B cell (primary cell): ENCODE measurements around the gene MYO10. TPM values are rescaled to one million over a fixed set of nuclear protein-coding genes. Genes with fewer than 3 reads are reported as not detected.

Experiments used
- ATAC-seq: fragments of 200-7000 bp; cut with Tn5 transposase; one replicate; pipeline ENCODE4 v1.10.0; 2021; ENCODE audit warnings: low read depth, mild to moderate bottlenecking, moderate number of reproducible peaks, moderate library complexity
- CTCF ChIA-PET: fragments of 350-600 bp; sonication (Branson Sonifier 250); formaldehyde crosslinking; loops from one replicate; lab custom pipeline; 2021; ENCODE audit warnings: antibody characterized with exemption, inconsistent platforms; lab: Charles Lee
- POLR2A ChIA-PET: fragments of 350-600 bp; sonication (Branson Sonifier 250); formaldehyde crosslinking; loops from one replicate; lab custom pipeline; 2021; ENCODE audit warnings: antibody characterized with exemption; lab: Charles Lee
- DNase-seq: peaks from one replicate; pipeline ENCODE4 v3.0.0; 2013
- H2AFZ ChIP-seq: 2 replicates; pipeline ENCODE4 v1.6.1; 2012; ENCODE audit warnings: mild to moderate bottlenecking, low read depth, low read length; ENCODE audit not compliant: insufficient read depth, poor library complexity, severe bottlenecking
- H3K27ac ChIP-seq, 2 donors: 1 replicate in 1 of 2; 2 replicates in 1 of 2; pipeline ENCODE4 v1.5.1; 2012 to 2013; ENCODE audit warnings: low read length in 2 of 2, mild to moderate bottlenecking in 2 of 2, moderate library complexity in 1 of 2
- H3K27me3 ChIP-seq, 4 experiments: fragments of 200-600 bp in 1 of 4; sonication (generic) in 1 of 4; replicated peaks in 1 of 4; 1 replicate in 2 of 4; 2 replicates in 2 of 4; pipeline versions ENCODE4 v1.6.1 to v1.7.0; 2013 to 2016; ENCODE audit warnings: low read length in 3 of 4, mild to moderate bottlenecking in 2 of 4, mixed read lengths in 1 of 4, moderate library complexity in 1 of 4; ENCODE audit not compliant: insufficient read depth in 4 of 4, control insufficient read depth in 3 of 4; ENCODE audit errors: control extremely low read depth in 1 of 4
- H3K36me3 ChIP-seq, 2 experiments: replicated peaks in 1 of 2; 1 replicate in 1 of 2; 2 replicates in 1 of 2; pipeline versions ENCODE4 v1.6.1 to v1.7.1; 2013; ENCODE audit warnings: low read length in 1 of 2; ENCODE audit not compliant: insufficient read depth in 2 of 2, control insufficient read depth in 1 of 2; ENCODE audit errors: control extremely low read depth in 1 of 2, extremely low read depth in 1 of 2
- H3K4me1 ChIP-seq, 2 donors: fragments of 200-600 bp in 1 of 2; sonication (generic) in 1 of 2; 1 replicate in 1 of 2; 2 replicates in 1 of 2; pipeline versions ENCODE4 v1.5.1 to v1.6.1; 2013 to 2017; ENCODE audit warnings: low read length in 2 of 2; ENCODE audit not compliant: control insufficient read depth in 2 of 2, insufficient read depth in 2 of 2
- H3K4me2 ChIP-seq: replicated peaks from 2 replicates; pipeline ENCODE3; 2012; ENCODE audit warnings: mild to moderate bottlenecking, low read depth, low read length; ENCODE audit not compliant: poor library complexity, severe bottlenecking
- H3K4me3 ChIP-seq, 5 experiments: fragments of 200-600 bp in 1 of 5; sonication (generic) in 1 of 5; 1 replicate in 3 of 5; 2 replicates in 2 of 5; pipeline versions ENCODE4 v1.5.1 to v1.7.0; 2011 to 2016; ENCODE audit warnings: low read length in 4 of 5, mild to moderate bottlenecking in 4 of 5, low read depth in 2 of 5, control low read depth in 1 of 5, moderate library complexity in 1 of 5; ENCODE audit not compliant: insufficient read depth in 1 of 5; ENCODE audit errors: control extremely low read depth in 1 of 5, extremely low read depth in 1 of 5
- H3K79me2 ChIP-seq: fragments of 200-600 bp; sonication (generic); one replicate; pipeline ENCODE4 v1.6.0; 2016; ENCODE audit warnings: low read length; ENCODE audit not compliant: control insufficient read depth, insufficient read depth
- H3K9ac ChIP-seq: fragments of 200-600 bp; sonication (generic); 2 replicates; pipeline ENCODE4 v1.6.1; 2017; ENCODE audit warnings: mild to moderate bottlenecking, low read length, moderate library complexity
- H3K9me3 ChIP-seq, 3 donors: one replicate each; pipeline versions ENCODE4 v1.6.1 to v1.7.1; 2013; ENCODE audit warnings: low read length in 2 of 3; ENCODE audit not compliant: control insufficient read depth in 2 of 3, insufficient read depth in 1 of 3; ENCODE audit errors: control extremely low read depth in 1 of 3
- H4K20me1 ChIP-seq: 2 replicates; pipeline ENCODE4 v1.6.0; 2012; ENCODE audit warnings: mild to moderate bottlenecking, low read length; ENCODE audit not compliant: insufficient read depth, control insufficient read depth, poor library complexity, severe bottlenecking
- H3K27ac Mint-ChIP-seq: one replicate; pipeline ENCODE4 v1.8.0; 2021; ENCODE audit warnings: mixed read lengths
- H3K27me3 Mint-ChIP-seq: one replicate; pipeline ENCODE4 v1.8.0; 2021; ENCODE audit warnings: mixed read lengths
- H3K4me1 Mint-ChIP-seq: one replicate; pipeline ENCODE4 v1.8.0; 2021; ENCODE audit warnings: mixed read lengths
- H3K4me3 Mint-ChIP-seq: one replicate; pipeline ENCODE4 v1.8.0; 2021; ENCODE audit warnings: mixed read lengths
- H3K9me3 Mint-ChIP-seq: one replicate; pipeline ENCODE4 v1.8.0; 2022; ENCODE audit warnings: mixed read lengths; ENCODE audit not compliant: insufficient read depth
- CTCF ChIP-seq: fragments of 200-600 bp; IDR thresholded peaks from one replicate; pipeline ENCODE4 v1.8.0; 2022; ENCODE audit warnings: antibody characterized with exemption, mild to moderate bottlenecking
- EZH2 ChIP-seq: IDR thresholded peaks from 2 replicates; pipeline ENCODE4 v1.6.1; 2012; ENCODE audit warnings: borderline replicate concordance, low read depth, mild to moderate bottlenecking, moderate library complexity, low read length; ENCODE audit not compliant: insufficient read depth, poor library complexity, severe bottlenecking
- WGBS: methylation state at CpG from one replicate; pipeline ENCODE4 v1.1.5; 2013; ENCODE audit warnings: missing lambda C conversion rate; ENCODE audit not compliant: insufficient coverage; 5-methylcytosine and 5-hydroxymethylcytosine counted together
- intact Hi-C: fragments of 100-400 bp; cut with micrococcal nuclease; formaldehyde crosslinking; loops from one replicate; pipeline ENCODE4 v1.10.0; 2022
- polyA plus RNA-seq: library from polyadenylated mRNA; depleted of rRNA; stranded (reverse); fragments of >200 nt; gene quantifications from 2 replicates; pipeline ENCODE4 v1.2.3, GENCODE V29; 2012
- total RNA-seq, 2 donors: library from RNA; stranded (reverse); fragments of 120-200 nt in 1 of 2; gene quantifications; 1 replicate in 1 of 2; 2 replicates in 1 of 2; pipeline versions ENCODE4 v1.2.3 to v1.2.4, GENCODE V29; 2013 to 2022

MYO10 gene
- total and polyA plus RNA-seq, 2 donors (not counting 1 experiment from before 2014, with no cell fraction given), result 0.10 TPM; not detected in 1

GRCh38 chr5:16713386-16713928, 222.6 kb downstream of the MYO10 start:
- ATAC-seq, result no peak
- WGBS, result 20% methylated on average over 2 of the region's 14 CpGs
- peak overlapping the region; percentile 24 for H3K4me2 ChIP-seq

GRCh38 chr5:16712620-16713019, 223.5 kb downstream of the MYO10 start:
- intact Hi-C loops, result no loop called here
- DNase-seq, result no peak
- Histone ChIP-seq H3K27me3 (no peaks in the 10 kb centered on the region), H3K36me3 (no peaks in the 10 kb centered on the region), H3K9me3 (no peaks in the 10 kb centered on the region), H3K9ac (no peak overlapping the region), H3K4me2 (no peak overlapping the region), H4K20me1 (no peaks in the 10 kb centered on the region), H2AFZ (no peak overlapping the region), H3K4me1 (no peaks in the 10 kb centered on the region), H3K27ac (no peak overlapping the region), H3K79me2 (no peaks in the 10 kb centered on the region), H3K4me3 (no peak overlapping the region)
- Mint-ChIP-seq H3K9me3 (no peaks in the 10 kb centered on the region), H3K27ac (no peak overlapping the region), H3K27me3 (peaks cover 3% of the 10 kb centered on the region), H3K4me3 (no peak overlapping the region), H3K4me1 (no peaks in the 10 kb centered on the region)
- ChIA-PET CTCF (no interaction called here), POLR2A (no interaction called here)
- WGBS, result 100% methylated on average over 1 of the region's 2 CpGs
- no peak for TF ChIP-seq EZH2
- no peak for TF ChIP-seq CTCF
- no peak for ATAC-seq

More at GRCh38 chr5:16713386-16713928, 222.6 kb downstream of the MYO10 start:
- no peak for DNase-seq
- ChIA-PET POLR2A (no interaction called here), CTCF (no interaction called here)
- Mint-ChIP-seq H3K27ac (no peak overlapping the region), H3K27me3 (peaks cover 3% of the 10 kb centered on the region), H3K9me3 (no peaks in the 10 kb centered on the region), H3K4me1 (no peaks in the 10 kb centered on the region), H3K4me3 (no peak overlapping the region)
- Histone ChIP-seq H3K4me3 (no peak overlapping the region), H3K4me1 (no peaks in the 10 kb centered on the region), H3K79me2 (no peaks in the 10 kb centered on the region), H3K9me3 (no peaks in the 10 kb centered on the region), H2AFZ (no peak overlapping the region), H3K36me3 (no peaks in the 10 kb centered on the region), H4K20me1 (no peaks in the 10 kb centered on the region), H3K27me3 (no peaks in the 10 kb centered on the region), H3K27ac (no peak overlapping the region), H3K9ac (no peak overlapping the region)
- intact Hi-C loops, result no loop called here
- TF ChIP-seq CTCF (no peak), EZH2 (no peak)
